ENCODE data around the gene USP20. TPM values are rescaled to one million over a fixed set of nuclear protein-coding genes. Genes with fewer than 3 reads are reported as not detected.
A peak's percentile ranks its signal among the peaks of the same experiment; 100 is the strongest.

Gene USP20
- total and polyA plus RNA-seq, 8 donors: 7.3 to 52.1 (median 17.1) TPM

DNA sequence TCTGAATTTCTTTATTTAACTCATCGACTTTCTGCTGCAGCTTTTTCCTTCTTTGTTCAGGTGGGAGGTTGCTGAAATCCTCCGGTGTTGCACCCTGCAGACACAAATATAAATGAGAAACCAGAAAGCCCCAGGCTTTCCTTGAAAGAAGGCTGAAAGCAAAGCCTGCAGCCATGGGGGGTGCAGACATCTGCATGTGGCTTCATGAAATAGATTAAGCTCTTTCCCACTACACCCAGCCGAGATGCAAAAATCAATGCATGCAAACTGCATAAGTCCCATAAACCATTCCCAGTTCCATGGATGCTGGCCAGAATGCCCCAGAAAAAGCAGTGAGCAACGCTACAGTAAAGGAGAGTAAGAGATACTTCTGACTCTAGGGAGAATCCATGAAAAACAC lies 73.6 kb downstream of the USP20 start:
- Histone ChIP-seq H3K9me3 (no peaks in the 10 kb centered on the region), H3K4me3 (no peak overlapping the region), H3K36me3 (peaks cover 6 to 66% (median 56%) of the 10 kb centered on the region in 4 donors), H3K4me1 (peaks cover 0 to 17% (median 2%) of the 10 kb centered on the region in 4 donors), H3K27ac (no peak overlapping the region), H3K27me3 (no peaks in the 10 kb centered on the region)
- intact Hi-C loops (cut with DNase I; ENCODE audit: low total_unique reads): no loop called here
- 87 to 95% (median 89%) methylated on average over 4 of the region's 4 CpGs for WGBS, 5 donors
- TF ChIP-seq POLR2AphosphoS5 (IDR thresholded peaks at IDR 0.05) (no peak), EP300 (IDR thresholded peaks at IDR 0.05) (no peak), POLR2A (IDR thresholded peaks at IDR 0.05) (no peak)
- TF ChIP-seq, protein P1, sequence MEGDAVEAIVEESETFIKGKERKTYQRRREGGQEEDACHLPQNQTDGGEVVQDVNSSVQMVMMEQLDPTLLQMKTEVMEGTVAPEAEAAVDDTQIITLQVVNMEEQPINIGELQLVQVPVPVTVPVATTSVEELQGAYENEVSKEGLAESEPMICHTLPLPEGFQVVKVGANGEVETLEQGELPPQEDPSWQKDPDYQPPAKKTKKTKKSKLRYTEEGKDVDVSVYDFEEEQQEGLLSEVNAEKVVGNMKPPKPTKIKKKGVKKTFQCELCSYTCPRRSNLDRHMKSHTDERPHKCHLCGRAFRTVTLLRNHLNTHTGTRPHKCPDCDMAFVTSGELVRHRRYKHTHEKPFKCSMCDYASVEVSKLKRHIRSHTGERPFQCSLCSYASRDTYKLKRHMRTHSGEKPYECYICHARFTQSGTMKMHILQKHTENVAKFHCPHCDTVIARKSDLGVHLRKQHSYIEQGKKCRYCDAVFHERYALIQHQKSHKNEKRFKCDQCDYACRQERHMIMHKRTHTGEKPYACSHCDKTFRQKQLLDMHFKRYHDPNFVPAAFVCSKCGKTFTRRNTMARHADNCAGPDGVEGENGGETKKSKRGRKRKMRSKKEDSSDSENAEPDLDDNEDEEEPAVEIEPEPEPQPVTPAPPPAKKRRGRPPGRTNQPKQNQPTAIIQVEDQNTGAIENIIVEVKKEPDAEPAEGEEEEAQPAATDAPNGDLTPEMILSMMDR (IDR thresholded peaks at IDR 0.05): no peak
- no peak for DNase-seq

DNA sequence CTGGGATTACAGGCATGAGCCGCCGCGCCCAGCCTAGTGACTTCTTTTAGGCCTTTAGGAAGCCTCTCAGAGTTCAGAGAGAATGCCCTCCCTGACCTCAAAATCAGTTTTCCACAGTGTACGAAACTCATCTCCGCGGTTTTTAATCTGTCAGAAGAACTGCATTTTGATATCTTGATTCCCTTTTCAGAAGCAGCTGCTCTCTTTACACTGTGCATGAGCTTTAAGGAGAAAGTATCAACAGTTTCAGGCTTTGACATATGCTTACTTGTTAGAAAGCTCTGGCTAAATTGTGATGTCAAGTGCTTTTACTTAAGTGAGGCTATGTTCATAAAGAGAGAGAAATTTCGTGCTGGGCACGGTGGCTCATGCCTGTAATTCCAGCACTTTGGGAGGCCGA lies 74.6 kb downstream of the USP20 start:
- DNase-seq: no peak
- peaks cover 6 to 61% (median 50%) of the 10 kb centered on the region in 4 donors for H3K36me3 ChIP-seq
- peaks cover 0 to 17% (median 2%) of the 10 kb centered on the region in 4 donors for H3K4me1 ChIP-seq
- no peaks in the 10 kb centered on the region for H3K9me3 ChIP-seq
- H3K27me3 ChIP-seq: no peaks in the 10 kb centered on the region
- 84 to 95% (median 92%) methylated on average over 9 of the region's 9 CpGs for WGBS, 5 donors
- intact Hi-C loops (cut with DNase I; ENCODE audit: low total_unique reads): no loop called here
- H3K27ac ChIP-seq: peak overlapping the region in 1 of 5 donors; percentile 45
- no peak for TF ChIP-seq POLR2A (IDR thresholded peaks at IDR 0.05)
- TF ChIP-seq EP300 (IDR thresholded peaks at IDR 0.05): no peak
- TF ChIP-seq, protein P1 (IDR thresholded peaks at IDR 0.05): no peak
- no peak for TF ChIP-seq POLR2AphosphoS5 (IDR thresholded peaks at IDR 0.05)
- no peak overlapping the region for H3K4me3 ChIP-seq

DNA sequence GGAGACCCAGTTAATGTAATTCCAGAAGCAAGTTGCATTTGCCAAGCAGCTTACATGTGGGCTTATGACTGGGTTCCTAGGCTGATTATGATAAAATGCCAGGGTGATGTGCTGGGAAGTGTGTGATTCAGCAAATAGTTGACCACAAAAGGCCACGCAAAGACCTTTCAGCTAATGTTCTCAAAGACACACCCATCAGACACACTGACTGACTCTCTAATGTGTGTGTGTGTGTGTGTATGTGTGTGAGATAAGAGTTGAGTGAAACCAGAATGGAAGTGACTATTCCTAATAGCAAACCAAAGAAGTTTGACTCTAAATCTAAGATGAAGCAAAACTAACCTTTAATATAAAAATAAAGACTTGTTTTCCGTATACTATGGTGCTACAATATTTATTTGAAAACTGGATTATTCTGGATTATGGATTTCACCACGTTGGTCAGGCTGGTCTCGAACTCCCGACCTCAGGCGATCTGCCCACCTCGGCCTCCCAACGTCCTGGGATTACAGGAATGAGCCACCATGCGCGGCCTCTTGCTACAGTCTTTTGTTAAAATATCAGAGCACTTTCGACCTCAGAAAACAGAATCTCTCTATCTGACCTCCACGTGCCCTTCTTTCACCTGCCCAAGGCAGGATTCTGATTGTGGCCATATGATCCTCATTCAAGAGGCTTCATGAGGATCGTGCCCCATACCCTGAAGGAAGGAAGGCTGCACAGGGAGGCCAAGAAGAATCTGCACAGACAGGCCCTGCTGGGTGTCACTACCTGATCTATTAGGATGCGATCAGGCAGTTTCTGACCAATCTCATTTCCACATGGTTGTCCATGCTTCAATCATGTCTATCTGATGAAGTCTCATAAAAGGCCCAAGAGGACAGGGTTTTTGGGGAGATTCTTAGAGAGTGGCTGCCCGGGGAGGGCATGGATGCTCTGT lies 75.6 kb downstream of the USP20 start:
- WGBS, 5 donors: 71 to 78% (median 75%) methylated on average over 15 of the region's 15 CpGs

DNA sequence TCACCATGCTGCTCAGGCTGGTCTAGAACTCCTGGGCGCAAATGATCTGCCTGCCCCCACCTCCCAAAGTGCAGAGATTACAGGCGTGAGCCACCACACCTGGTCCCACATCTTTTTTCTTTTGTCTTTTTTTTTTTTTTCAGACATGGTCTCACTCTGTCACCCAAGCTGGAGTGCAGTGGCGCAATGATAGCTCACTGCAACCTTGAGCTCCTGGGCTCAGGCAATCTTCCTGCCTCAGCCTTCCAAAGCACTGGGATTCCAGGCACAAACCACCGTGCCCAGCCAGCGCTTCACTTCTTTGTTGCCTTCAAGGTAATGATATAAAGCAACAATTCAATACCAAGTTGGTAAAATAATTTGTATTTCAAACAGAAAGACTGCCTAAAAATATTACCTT lies 78.8 kb downstream of the USP20 start:
- peaks cover 0 to 17% (median 2%) of the 10 kb centered on the region in 4 donors for H3K4me1 ChIP-seq
- TF ChIP-seq POLR2A (IDR thresholded peaks at IDR 0.05): no peak
- TF ChIP-seq, protein P1 (IDR thresholded peaks at IDR 0.05): no peak
- TF ChIP-seq EP300 (IDR thresholded peaks at IDR 0.05): no peak
- TF ChIP-seq POLR2AphosphoS5 (IDR thresholded peaks at IDR 0.05): no peak
- intact Hi-C loops (cut with DNase I; ENCODE audit: low total_unique reads): no loop called here
- no peaks in the 10 kb centered on the region for H3K27me3 ChIP-seq
- H3K4me3 ChIP-seq: no peak overlapping the region
- H3K36me3 ChIP-seq: peaks cover 0 to 41% (median 27%) of the 10 kb centered on the region in 4 donors
- H3K27ac ChIP-seq: no peak overlapping the region
- 88 to 97% (median 96%) methylated on average over 5 of the region's 5 CpGs for WGBS, 5 donors
- H3K9me3 ChIP-seq: no peaks in the 10 kb centered on the region
- DNase-seq: no peak

More for the DNA sequence above, 75.6 kb downstream of the USP20 start:
- H3K4me3 ChIP-seq: no peak overlapping the region
- intact Hi-C loops (cut with DNase I; ENCODE audit: low total_unique reads): no loop called here
- H3K36me3 ChIP-seq: peaks cover 6 to 53% (median 46%) of the 10 kb centered on the region in 4 donors
- H3K27me3 ChIP-seq: no peaks in the 10 kb centered on the region
- H3K27ac ChIP-seq: peak overlapping the region in 2 of 5 donors; percentile 33 to 53
- peak in 1 of 2 donors; percentile 88 for DNase-seq
- no peak for TF ChIP-seq POLR2A (IDR thresholded peaks at IDR 0.05)
- peak in 2 of 3 donors; percentile 28 to 85 for TF ChIP-seq POLR2AphosphoS5 (IDR thresholded peaks at IDR 0.05)
- TF ChIP-seq EP300 (IDR thresholded peaks at IDR 0.05): no peak
- H3K4me1 ChIP-seq: peaks cover 0 to 17% (median 2%) of the 10 kb centered on the region in 4 donors
- H3K9me3 ChIP-seq: no peaks in the 10 kb centered on the region

Measured in stomach (tissue), 9 donors.